ENCODE data around the gene DLAT.

DLAT gene

DNA sequence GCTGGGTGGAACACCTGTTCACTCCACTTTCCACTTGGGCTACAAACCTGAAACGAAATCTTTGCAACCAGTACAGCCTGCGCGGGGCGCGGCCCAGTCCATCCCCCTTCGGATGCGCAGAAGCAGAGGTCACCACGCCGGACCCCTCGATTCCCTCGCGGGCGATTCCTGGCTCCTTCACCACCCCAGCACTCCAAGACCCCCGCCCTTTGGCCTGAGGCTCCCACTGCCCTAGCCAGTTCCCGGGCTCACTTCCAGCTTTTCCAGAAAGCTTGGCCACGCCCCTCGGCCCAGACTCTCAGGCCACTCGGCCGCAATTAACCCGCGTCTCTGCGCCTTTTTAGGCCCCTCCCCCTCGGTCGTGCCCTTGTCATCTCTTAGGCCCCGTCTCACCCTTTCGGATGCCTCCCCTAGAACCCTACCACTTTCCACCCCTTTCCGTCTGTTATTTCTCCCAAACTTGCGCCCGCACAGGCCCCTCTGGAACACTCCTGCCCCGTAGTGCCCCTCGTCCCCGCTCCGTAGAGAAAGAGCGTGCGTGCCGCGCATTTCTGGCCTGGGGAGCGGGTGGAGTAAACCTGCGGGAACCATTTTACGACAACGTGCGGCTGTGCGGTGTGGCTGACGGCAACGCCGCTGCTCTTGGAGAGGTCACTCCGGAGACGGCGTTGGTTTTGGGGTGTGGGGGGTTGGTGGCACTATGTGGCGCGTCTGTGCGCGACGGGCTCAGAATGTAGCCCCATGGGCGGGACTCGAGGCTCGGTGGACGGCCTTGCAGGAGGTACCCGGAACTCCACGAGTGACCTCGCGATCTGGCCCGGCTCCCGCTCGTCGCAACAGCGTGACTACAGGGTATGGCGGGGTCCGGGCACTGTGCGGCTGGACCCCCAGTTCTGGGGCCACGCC, at the start of gene DLAT (continued):
- TF ChIP-seq, protein P1, sequence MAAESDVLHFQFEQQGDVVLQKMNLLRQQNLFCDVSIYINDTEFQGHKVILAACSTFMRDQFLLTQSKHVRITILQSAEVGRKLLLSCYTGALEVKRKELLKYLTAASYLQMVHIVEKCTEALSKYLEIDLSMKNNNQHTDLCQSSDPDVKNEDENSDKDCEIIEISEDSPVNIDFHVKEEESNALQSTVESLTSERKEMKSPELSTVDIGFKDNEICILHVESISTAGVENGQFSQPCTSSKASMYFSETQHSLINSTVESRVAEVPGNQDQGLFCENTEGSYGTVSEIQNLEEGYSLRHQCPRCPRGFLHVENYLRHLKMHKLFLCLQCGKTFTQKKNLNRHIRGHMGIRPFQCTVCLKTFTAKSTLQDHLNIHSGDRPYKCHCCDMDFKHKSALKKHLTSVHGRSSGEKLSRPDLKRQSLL (tag by site-specific recombination; IDR thresholded peaks at IDR 0.05) = no peak
- TF ChIP-seq ZNF426 (tag by site-specific recombination; IDR thresholded peaks at IDR 0.05) (no peak), ZNF843 (tag by site-specific recombination; IDR thresholded peaks at IDR 0.05) (peak; percentile 67; the same call in 1 of the 2 replicates), ZNF391 (tag by site-specific recombination; IDR thresholded peaks at IDR 0.05; ENCODE audit: borderline replicate concordance, low read depth) (peak; percentile 61; the same call in 1 of the 2 replicates), ZNF549 (tag by site-specific recombination; IDR thresholded peaks at IDR 0.05) (no peak), ZSCAN30 (tag by site-specific recombination; IDR thresholded peaks at IDR 0.05) (no peak; the same call in 1 of the 2 replicates), ZNF776 (tag by site-specific recombination; IDR thresholded peaks at IDR 0.05; ENCODE audit: borderline replicate concordance) (no peak), ZNF202 (tag by site-specific recombination; IDR thresholded peaks at IDR 0.05; ENCODE audit: borderline replicate concordance) (no peak), HOXA7 (CRISPR knock-in tag; IDR thresholded peaks at IDR 0.05; ENCODE audit: borderline replicate concordance) (no peak), ZNF157 (tag by site-specific recombination; IDR thresholded peaks at IDR 0.05) (no peak), ZNF548 (tag by site-specific recombination; IDR thresholded peaks at IDR 0.05) (no peak), ZNF121 (tag by site-specific recombination; IDR thresholded peaks at IDR 0.05) (no peak), ZBTB21 (tag by site-specific recombination; IDR thresholded peaks at IDR 0.05) (no peak), ZSCAN23 (tag by site-specific recombination; IDR thresholded peaks at IDR 0.05) (peak; percentile 30; the same call in 1 of the 2 replicates), ZNF626 (tag by site-specific recombination; IDR thresholded peaks at IDR 0.05) (no peak), GLIS2 (tag by site-specific recombination; IDR thresholded peaks at IDR 0.05) (peak; percentile 8; the same call in 1 of the 2 replicates), TRIM28 (IDR thresholded peaks at IDR 0.05; ENCODE audit: borderline replicate concordance, low read length) (peak; percentile 80), ZNF214 (tag by site-specific recombination; IDR thresholded peaks at IDR 0.05; ENCODE audit: borderline replicate concordance) (no peak), ZNF529 (tag by site-specific recombination; IDR thresholded peaks at IDR 0.05; ENCODE audit: insufficient replicate concordance) (no peak), HOXD13 (CRISPR knock-in tag; IDR thresholded peaks at IDR 0.05; ENCODE audit: borderline replicate concordance) (no peak), YY1 (tag by site-specific recombination; IDR thresholded peaks at IDR 0.05) (no peak), ZBTB7A (tag by site-specific recombination; IDR thresholded peaks at IDR 0.05; ENCODE audit: low read depth) (no peak), ZNF132 (tag by site-specific recombination; IDR thresholded peaks at IDR 0.05; ENCODE audit: borderline replicate concordance) (no peak), SETDB1 (IDR thresholded peaks at IDR 0.05; ENCODE audit: insufficient read length, low read length) (no peak)
- TF ChIP-seq, protein P2, sequence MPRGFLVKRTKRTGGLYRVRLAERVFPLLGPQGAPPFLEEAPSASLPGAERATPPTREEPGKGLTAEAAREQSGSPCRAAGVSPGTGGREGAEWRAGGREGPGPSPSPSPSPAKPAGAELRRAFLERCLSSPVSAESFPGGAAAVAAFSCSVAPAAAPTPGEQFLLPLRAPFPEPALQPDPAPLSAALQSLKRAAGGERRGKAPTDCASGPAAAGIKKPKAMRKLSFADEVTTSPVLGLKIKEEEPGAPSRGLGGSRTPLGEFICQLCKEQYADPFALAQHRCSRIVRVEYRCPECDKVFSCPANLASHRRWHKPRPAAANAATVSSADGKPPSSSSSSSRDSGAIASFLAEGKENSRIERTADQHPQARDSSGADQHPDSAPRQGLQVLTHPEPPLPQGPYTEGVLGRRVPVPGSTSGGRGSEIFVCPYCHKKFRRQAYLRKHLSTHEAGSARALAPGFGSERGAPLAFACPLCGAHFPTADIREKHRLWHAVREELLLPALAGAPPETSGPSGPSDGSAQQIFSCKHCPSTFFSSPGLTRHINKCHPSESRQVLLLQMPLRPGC (tag by site-specific recombination; IDR thresholded peaks at IDR 0.05) = no peak
- TF ChIP-seq, protein P3, sequence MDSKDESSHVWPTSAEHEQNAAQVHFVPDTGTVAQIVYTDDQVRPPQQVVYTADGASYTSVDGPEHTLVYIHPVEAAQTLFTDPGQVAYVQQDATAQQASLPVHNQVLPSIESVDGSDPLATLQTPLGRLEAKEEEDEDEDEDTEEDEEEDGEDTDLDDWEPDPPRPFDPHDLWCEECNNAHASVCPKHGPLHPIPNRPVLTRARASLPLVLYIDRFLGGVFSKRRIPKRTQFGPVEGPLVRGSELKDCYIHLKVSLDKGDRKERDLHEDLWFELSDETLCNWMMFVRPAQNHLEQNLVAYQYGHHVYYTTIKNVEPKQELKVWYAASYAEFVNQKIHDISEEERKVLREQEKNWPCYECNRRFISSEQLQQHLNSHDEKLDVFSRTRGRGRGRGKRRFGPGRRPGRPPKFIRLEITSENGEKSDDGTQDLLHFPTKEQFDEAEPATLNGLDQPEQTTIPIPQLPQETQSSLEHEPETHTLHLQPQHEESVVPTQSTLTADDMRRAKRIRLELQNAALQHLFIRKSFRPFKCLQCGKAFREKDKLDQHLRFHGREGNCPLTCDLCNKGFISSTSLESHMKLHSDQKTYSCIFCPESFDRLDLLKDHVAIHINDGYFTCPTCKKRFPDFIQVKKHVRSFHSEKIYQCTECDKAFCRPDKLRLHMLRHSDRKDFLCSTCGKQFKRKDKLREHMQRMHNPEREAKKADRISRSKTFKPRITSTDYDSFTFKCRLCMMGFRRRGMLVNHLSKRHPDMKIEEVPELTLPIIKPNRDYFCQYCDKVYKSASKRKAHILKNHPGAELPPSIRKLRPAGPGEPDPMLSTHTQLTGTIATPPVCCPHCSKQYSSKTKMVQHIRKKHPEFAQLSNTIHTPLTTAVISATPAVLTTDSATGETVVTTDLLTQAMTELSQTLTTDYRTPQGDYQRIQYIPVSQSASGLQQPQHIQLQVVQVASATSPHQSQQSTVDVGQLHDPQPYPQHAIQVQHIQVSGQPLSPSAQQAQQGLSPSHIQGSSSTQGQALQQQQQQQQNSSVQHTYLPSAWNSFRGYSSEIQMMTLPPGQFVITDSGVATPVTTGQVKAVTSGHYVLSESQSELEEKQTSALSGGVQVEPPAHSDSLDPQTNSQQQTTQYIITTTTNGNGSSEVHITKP (tag by site-specific recombination; IDR thresholded peaks at IDR 0.05) = peak; percentile 70
- TF ChIP-seq, protein P4, sequence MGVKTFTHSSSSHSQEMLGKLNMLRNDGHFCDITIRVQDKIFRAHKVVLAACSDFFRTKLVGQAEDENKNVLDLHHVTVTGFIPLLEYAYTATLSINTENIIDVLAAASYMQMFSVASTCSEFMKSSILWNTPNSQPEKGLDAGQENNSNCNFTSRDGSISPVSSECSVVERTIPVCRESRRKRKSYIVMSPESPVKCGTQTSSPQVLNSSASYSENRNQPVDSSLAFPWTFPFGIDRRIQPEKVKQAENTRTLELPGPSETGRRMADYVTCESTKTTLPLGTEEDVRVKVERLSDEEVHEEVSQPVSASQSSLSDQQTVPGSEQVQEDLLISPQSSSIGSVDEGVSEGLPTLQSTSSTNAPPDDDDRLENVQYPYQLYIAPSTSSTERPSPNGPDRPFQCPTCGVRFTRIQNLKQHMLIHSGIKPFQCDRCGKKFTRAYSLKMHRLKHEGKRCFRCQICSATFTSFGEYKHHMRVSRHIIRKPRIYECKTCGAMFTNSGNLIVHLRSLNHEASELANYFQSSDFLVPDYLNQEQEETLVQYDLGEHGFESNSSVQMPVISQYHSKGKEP (tag by site-specific recombination; IDR thresholded peaks at IDR 0.05) = no peak; the same call in 1 of the 2 replicates
- TF ChIP-seq, protein P5, sequence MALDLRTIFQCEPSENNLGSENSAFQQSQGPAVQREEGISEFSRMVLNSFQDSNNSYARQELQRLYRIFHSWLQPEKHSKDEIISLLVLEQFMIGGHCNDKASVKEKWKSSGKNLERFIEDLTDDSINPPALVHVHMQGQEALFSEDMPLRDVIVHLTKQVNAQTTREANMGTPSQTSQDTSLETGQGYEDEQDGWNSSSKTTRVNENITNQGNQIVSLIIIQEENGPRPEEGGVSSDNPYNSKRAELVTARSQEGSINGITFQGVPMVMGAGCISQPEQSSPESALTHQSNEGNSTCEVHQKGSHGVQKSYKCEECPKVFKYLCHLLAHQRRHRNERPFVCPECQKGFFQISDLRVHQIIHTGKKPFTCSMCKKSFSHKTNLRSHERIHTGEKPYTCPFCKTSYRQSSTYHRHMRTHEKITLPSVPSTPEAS (tag by site-specific recombination; IDR thresholded peaks at IDR 0.05) = peak; percentile 48; the same call in 1 of the 2 replicates

Measured in HEK293 (cell line).